Activated naive CD8-positive, alpha-beta T cell treated with anti-CD3 and anti-CD28 coated beads for 36 hours (primary cell): ENCODE data around the gene ITPR2. TPM values are rescaled to one million over a fixed set of nuclear protein-coding genes. Genes with fewer than 3 reads are reported as not detected.

Experiments
- DNase-seq: peaks from one replicate; pipeline ENCODE4 v3.0.0; 2021
- H3K27ac Mint-ChIP-seq: one replicate; pipeline ENCODE4 v1.8.0; 2022; ENCODE audit warnings: mild to moderate bottlenecking, moderate library complexity, mixed read lengths
- H3K27me3 Mint-ChIP-seq: one replicate; pipeline ENCODE4 v1.8.0; 2022; ENCODE audit warnings: mild to moderate bottlenecking, mixed read lengths
- H3K36me3 Mint-ChIP-seq: one replicate; pipeline ENCODE4 v1.8.0; 2021; ENCODE audit warnings: mild to moderate bottlenecking, mixed read lengths
- H3K4me1 Mint-ChIP-seq: one replicate; pipeline ENCODE4 v1.8.0; 2021; ENCODE audit warnings: mixed read lengths
- H3K4me3 Mint-ChIP-seq: one replicate; pipeline ENCODE4 v1.8.0; 2022; ENCODE audit warnings: mild to moderate bottlenecking, moderate library complexity, mixed read lengths
- H3K9me3 Mint-ChIP-seq: one replicate; pipeline ENCODE4 v1.8.0; 2022; ENCODE audit warnings: mixed read lengths
- total RNA-seq, 2 experiments: library from RNA; stranded (reverse); gene quantifications; one replicate each; pipeline ENCODE4 v1.2.3, GENCODE V29; 2021

ITPR2 gene
- total RNA-seq, 2 experiments from 2014 or later, result 27.3 TPM

- no peak overlapping the region for H3K27ac Mint-ChIP-seq
- peaks cover 11% of the 10 kb centered on the region for H3K36me3 Mint-ChIP-seq
- H3K4me3 Mint-ChIP-seq, result no peak overlapping the region
- H3K27me3 Mint-ChIP-seq, result no peaks in the 10 kb centered on the region
- no peaks in the 10 kb centered on the region for H3K9me3 Mint-ChIP-seq
- DNase-seq, result no peak
- H3K4me1 Mint-ChIP-seq, result peaks cover 31% of the 10 kb centered on the region
Measured at GRCh38 chr12:26818201-26818600, 14.8 kb downstream of the ITPR2 start.

DNA sequence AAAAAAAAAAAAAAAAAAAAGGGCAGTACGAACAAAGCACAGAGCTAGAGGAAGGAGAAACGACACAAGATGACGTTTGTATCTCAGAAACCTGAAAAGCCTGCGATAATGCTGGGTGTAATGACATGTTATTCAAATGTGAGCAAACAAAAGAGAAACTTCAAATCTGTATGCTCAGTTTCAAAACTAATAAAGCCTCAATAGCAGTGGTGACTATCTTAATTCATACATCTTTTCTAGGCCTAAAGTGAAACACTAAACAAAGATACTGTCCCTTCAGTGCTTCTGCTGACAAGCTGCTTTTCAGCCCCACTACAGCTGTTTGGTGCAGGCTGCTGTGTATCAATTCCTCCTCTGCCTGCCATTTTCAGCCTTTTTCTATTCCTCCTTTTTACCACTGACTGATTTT is 15.8 kb downstream of the ITPR2 start:
- Mint-ChIP-seq H3K27ac (no peak overlapping the region), H3K27me3 (no peaks in the 10 kb centered on the region), H3K9me3 (no peaks in the 10 kb centered on the region), H3K36me3 (peaks cover 11% of the 10 kb centered on the region), H3K4me3 (no peak overlapping the region), H3K4me1 (peaks cover 27% of the 10 kb centered on the region)
- DNase-seq, result no peak

- Mint-ChIP-seq H3K4me1 (peaks cover 36% of the 10 kb centered on the region), H3K36me3 (peaks cover 7% of the 10 kb centered on the region), H3K27me3 (no peaks in the 10 kb centered on the region), H3K27ac (no peak overlapping the region), H3K9me3 (no peaks in the 10 kb centered on the region), H3K4me3 (no peak overlapping the region)
- DNase-seq, result no peak
Measured at GRCh38 chr12:26813812-26814211, 19.2 kb downstream of the ITPR2 start.

GRCh38 chr12:26810330-26810729 is 22.7 kb downstream of the ITPR2 start:
- H3K36me3 Mint-ChIP-seq, result peaks cover 9% of the 10 kb centered on the region
- no peak overlapping the region for H3K27ac Mint-ChIP-seq
- H3K27me3 Mint-ChIP-seq, result no peaks in the 10 kb centered on the region
- DNase-seq, result no peak
- peaks cover 35% of the 10 kb centered on the region for H3K4me1 Mint-ChIP-seq
- no peak overlapping the region for H3K4me3 Mint-ChIP-seq
- no peaks in the 10 kb centered on the region for H3K9me3 Mint-ChIP-seq

- Mint-ChIP-seq H3K4me3 (no peak overlapping the region), H3K27me3 (no peaks in the 10 kb centered on the region), H3K9me3 (no peaks in the 10 kb centered on the region), H3K4me1 (peaks cover 36% of the 10 kb centered on the region), H3K36me3 (peaks cover 12% of the 10 kb centered on the region), H3K27ac (peak overlapping the region; percentile 85)
- no peak for DNase-seq
Measured at GRCh38 chr12:26809611-26810285, 23.2 kb downstream of the ITPR2 start.

DNA sequence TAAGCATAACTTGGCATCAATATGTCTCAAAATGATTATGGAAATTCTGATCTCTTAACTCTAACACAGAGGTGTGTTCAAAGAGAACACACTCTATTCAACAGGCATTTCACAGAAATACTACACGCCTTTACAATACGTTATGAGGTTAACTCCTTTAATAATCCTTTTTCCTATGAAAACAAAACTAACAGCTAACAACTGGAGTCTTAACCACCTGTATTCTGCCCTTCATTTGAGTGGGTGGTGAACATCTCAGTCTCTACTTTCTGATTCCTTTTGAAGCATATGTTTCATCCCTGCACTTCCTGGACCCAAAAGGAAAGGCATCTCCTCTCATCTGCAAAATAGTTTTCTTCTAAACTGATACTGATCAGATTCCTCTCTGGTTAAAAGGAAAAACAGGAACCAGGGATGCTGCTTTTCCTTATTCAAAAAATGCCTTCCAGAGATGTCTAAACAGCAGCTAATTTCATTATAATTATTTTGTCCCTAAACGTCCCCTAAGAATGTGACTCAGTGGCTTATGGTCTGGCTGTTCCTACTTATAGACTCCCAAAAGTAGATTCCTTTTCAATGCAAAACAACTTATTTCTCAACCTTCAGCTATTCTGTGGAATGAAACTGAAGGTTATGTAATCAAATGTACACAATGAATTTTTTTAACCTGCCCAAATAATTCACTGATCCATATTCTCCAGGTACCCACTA is 24.1 kb downstream of the ITPR2 start:
- peak overlapping the region; percentile 85 for H3K27ac Mint-ChIP-seq
- no peaks in the 10 kb centered on the region for H3K27me3 Mint-ChIP-seq
- DNase-seq, result no peak

DNA sequence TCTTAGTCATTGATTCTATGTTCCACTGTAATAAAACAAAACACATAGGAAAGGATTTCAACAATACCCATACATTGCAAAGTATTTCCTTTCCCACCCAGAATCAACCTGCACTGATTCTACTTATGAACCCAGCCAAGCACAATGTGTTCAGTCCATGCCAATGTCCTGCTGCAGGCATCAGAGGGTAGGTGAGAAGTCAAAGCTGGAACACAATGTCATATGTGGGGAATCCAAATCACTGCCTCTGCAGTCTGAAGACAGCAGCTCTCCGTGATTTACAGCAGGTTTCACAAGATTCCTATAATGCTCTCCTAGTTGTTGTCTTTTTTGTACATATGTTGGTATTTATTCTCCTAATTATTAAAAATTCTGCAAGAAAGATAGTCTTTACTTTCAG is 25.7 kb downstream of the ITPR2 start:
- Mint-ChIP-seq H3K4me1 (peaks cover 49% of the 10 kb centered on the region), H3K4me3 (no peak overlapping the region), H3K9me3 (no peaks in the 10 kb centered on the region), H3K36me3 (peaks cover 10% of the 10 kb centered on the region), H3K27ac (no peak overlapping the region), H3K27me3 (no peaks in the 10 kb centered on the region)
- no peak for DNase-seq

More for the DNA sequence above, 24.1 kb downstream of the ITPR2 start:
- H3K4me1 Mint-ChIP-seq, result peaks cover 42% of the 10 kb centered on the region
- H3K36me3 Mint-ChIP-seq, result peaks cover 13% of the 10 kb centered on the region
- no peaks in the 10 kb centered on the region for H3K9me3 Mint-ChIP-seq
- peak overlapping the region; percentile 8 for H3K4me3 Mint-ChIP-seq

GRCh38 chr12:26806556-26806955 is 26.4 kb downstream of the ITPR2 start:
- no peak overlapping the region for H3K4me3 Mint-ChIP-seq
- no peaks in the 10 kb centered on the region for H3K9me3 Mint-ChIP-seq
- H3K4me1 Mint-ChIP-seq, result peaks cover 49% of the 10 kb centered on the region
- no peaks in the 10 kb centered on the region for H3K27me3 Mint-ChIP-seq
- no peak for DNase-seq
- H3K27ac Mint-ChIP-seq, result no peak overlapping the region
- peaks cover 10% of the 10 kb centered on the region for H3K36me3 Mint-ChIP-seq

- H3K27me3 Mint-ChIP-seq, result no peaks in the 10 kb centered on the region
- no peak overlapping the region for H3K4me3 Mint-ChIP-seq
- H3K36me3 Mint-ChIP-seq, result peaks cover 11% of the 10 kb centered on the region
- no peak overlapping the region for H3K27ac Mint-ChIP-seq
- peaks cover 1% of the 10 kb centered on the region for H3K9me3 Mint-ChIP-seq
- no peak for DNase-seq
- peaks cover 47% of the 10 kb centered on the region for H3K4me1 Mint-ChIP-seq
Measured at GRCh38 chr12:26805401-26805971, 27.5 kb downstream of the ITPR2 start.

DNA sequence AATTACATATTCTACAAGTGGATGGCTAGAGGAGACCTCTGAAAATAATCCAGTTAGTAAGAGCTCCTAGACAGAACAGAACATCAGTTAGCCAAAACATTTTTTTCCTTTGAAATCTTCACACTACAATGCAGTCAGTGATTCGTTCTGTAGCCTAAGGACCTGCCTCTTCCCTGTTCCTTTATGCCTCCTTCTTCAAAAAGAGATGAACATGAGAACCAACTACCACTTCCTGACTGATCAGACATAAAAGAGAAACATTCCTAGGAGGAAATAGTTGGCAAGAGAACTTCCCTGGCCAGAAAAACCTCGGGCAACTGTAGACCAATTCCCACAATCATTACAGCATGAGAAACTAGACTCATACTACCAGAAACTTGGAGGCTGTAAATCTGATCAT is 29.4 kb downstream of the ITPR2 start:
- H3K27me3 Mint-ChIP-seq, result no peaks in the 10 kb centered on the region
- no peak overlapping the region for H3K27ac Mint-ChIP-seq
- peaks cover 12% of the 10 kb centered on the region for H3K36me3 Mint-ChIP-seq
- DNase-seq, result no peak
- peaks cover 39% of the 10 kb centered on the region for H3K4me1 Mint-ChIP-seq
- H3K4me3 Mint-ChIP-seq, result no peak overlapping the region
- peaks cover 1% of the 10 kb centered on the region for H3K9me3 Mint-ChIP-seq

DNA sequence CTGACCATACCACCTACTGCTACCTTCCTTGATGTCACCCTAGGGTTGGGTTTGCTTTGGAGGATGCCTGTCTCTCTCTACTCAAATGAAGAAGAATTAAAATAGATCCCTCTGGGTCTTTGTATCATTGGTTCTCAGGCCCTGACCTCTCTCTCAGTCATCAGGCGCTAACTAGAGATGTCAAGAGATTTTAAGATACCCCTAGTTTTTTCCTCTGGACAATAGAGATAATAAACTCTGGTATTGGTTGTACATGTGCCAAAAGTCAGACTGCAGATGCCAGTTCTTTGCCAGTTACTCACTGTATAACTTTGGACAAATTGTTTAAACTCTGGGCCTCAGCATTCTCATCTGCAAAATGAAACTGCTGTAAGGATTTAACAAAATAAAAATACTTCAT is 31.5 kb downstream of the ITPR2 start:
- no peak overlapping the region for H3K4me3 Mint-ChIP-seq
- peaks cover 1% of the 10 kb centered on the region for H3K9me3 Mint-ChIP-seq
- H3K27me3 Mint-ChIP-seq, result no peaks in the 10 kb centered on the region
- DNase-seq, result no peak
- H3K36me3 Mint-ChIP-seq, result peaks cover 12% of the 10 kb centered on the region
- H3K27ac Mint-ChIP-seq, result no peak overlapping the region
- H3K4me1 Mint-ChIP-seq, result peaks cover 35% of the 10 kb centered on the region

GRCh38 chr12:26800858-26801257 is 32.1 kb downstream of the ITPR2 start:
- no peak for DNase-seq
- Mint-ChIP-seq H3K27me3 (no peaks in the 10 kb centered on the region), H3K27ac (no peak overlapping the region), H3K4me3 (no peak overlapping the region), H3K4me1 (peaks cover 35% of the 10 kb centered on the region), H3K36me3 (peaks cover 13% of the 10 kb centered on the region), H3K9me3 (peaks cover 1% of the 10 kb centered on the region)

DNA sequence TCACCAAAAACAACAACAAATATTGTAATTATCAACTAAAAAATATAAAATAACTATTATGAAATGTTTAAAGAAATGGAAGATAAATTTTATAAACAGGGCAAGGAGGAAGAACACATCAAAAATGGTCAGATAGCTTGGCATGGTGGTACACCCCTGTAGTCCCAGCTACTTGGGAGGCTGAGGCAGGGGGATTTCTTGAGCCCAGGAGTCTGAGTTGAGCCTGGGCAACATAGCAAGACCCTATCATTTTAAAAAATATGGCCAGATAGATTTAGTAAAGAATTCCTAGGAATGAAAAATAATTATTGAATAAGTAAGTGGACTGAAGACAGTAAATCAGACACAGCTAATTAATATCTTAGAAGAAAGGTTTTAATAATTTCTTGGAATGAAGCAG is 32.6 kb downstream of the ITPR2 start:
- H3K9me3 Mint-ChIP-seq, result peaks cover 1% of the 10 kb centered on the region
- H3K4me3 Mint-ChIP-seq, result no peak overlapping the region
- H3K27me3 Mint-ChIP-seq, result no peaks in the 10 kb centered on the region
- peaks cover 37% of the 10 kb centered on the region for H3K4me1 Mint-ChIP-seq
- H3K27ac Mint-ChIP-seq, result no peak overlapping the region
- peaks cover 12% of the 10 kb centered on the region for H3K36me3 Mint-ChIP-seq
- no peak for DNase-seq

DNA sequence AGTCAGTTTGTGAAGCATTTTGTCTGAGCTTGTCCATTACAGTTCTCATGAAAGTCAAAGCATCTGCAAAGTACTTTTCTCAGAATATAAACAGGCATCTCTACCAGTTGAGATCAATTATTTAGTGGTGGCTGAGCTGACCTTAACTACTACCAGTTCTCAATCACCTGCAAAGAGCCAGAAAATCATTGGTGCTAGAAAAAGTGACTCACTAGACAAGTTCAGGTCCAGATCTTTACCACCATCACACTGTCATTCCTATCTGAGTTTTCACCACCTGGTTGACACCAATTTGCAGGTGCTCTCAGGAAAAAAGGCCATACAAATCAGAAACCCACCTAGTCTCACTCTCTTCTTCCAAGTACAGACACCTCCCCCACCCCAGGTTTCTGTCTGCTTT is 33.3 kb downstream of the ITPR2 start:
- H3K27me3 Mint-ChIP-seq, result no peaks in the 10 kb centered on the region
- peaks cover 10% of the 10 kb centered on the region for H3K36me3 Mint-ChIP-seq
- no peak overlapping the region for H3K4me3 Mint-ChIP-seq
- H3K27ac Mint-ChIP-seq, result no peak overlapping the region
- peaks cover 36% of the 10 kb centered on the region for H3K4me1 Mint-ChIP-seq
- no peak for DNase-seq
- peaks cover 1% of the 10 kb centered on the region for H3K9me3 Mint-ChIP-seq

DNA sequence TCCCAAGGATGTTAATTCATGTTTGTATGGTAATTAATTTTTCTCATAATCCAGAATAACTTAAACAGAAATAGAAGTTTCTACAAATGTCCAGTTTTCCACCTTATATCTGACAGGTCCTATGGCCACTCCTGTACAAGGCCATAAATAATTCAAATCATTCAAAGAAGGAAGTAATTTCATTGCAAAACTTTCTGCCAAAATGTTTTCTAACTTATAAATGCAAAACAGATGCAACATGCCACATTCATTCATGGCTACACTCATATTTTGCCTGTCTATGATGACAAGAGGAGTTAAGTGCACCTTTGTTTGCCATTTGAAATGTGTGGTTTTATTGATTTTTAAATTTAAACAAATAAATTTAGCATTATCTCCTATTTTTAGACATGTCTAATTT is 34.4 kb downstream of the ITPR2 start:
- Mint-ChIP-seq H3K36me3 (peaks cover 8% of the 10 kb centered on the region), H3K4me1 (peaks cover 32% of the 10 kb centered on the region), H3K4me3 (no peak overlapping the region), H3K9me3 (peaks cover 1% of the 10 kb centered on the region), H3K27ac (no peak overlapping the region), H3K27me3 (no peaks in the 10 kb centered on the region)
- no peak for DNase-seq

DNA sequence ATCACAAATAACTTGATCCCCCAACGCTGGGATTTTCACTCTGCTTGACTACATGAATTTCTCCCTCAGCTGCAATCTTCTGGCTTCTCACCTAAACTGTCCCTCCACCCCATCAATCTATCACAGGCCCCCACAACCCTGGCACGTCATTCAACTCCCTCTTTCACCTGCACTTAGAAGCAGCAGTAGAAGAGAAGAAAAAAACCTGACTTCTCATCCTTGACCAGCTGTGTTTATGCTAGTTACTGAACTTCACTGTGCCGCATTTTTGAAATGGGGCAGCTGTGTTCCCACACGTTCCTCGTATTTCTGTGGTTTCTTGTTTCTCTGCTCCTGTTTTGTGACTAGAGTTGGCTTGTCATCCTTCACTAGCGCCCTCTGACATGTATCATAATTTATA is 35.0 kb downstream of the ITPR2 start:
- H3K36me3 Mint-ChIP-seq, result peaks cover 8% of the 10 kb centered on the region
- H3K4me3 Mint-ChIP-seq, result no peak overlapping the region
- H3K4me1 Mint-ChIP-seq, result peaks cover 26% of the 10 kb centered on the region
- no peaks in the 10 kb centered on the region for H3K27me3 Mint-ChIP-seq
- no peak overlapping the region for H3K27ac Mint-ChIP-seq
- peaks cover 1% of the 10 kb centered on the region for H3K9me3 Mint-ChIP-seq
- no peak for DNase-seq
